T-helper 1 cell treated with Interleukin-12 subunit alpha and Interleukin-12 subunit beta and Interleukin-4 antibody, amounts not matched to agents 30 μg/mL and 1 μg/mL, for 36 hours (primary cell): ENCODE data around the gene CHMP1A.
"Not testable (repeated sequence)": the region's sequence is repeated elsewhere in the genome, so short reads cannot be mapped to it uniquely, and the experiment has no call there.

Experiments
- H3K27ac Mint-ChIP-seq: one replicate; pipeline ENCODE4 v1.8.0; 2021; ENCODE audit warnings: mild to moderate bottlenecking, mixed read lengths
- H3K27me3 Mint-ChIP-seq: one replicate; pipeline ENCODE4 v1.8.0; 2021; ENCODE audit warnings: low read depth, mixed read lengths
- H3K36me3 Mint-ChIP-seq: one replicate; pipeline ENCODE4 v1.8.0; 2021; ENCODE audit warnings: low read depth, mixed read lengths
- H3K4me1 Mint-ChIP-seq: one replicate; pipeline ENCODE4 v1.8.0; 2021; ENCODE audit warnings: low read depth, mixed read lengths
- H3K4me3 Mint-ChIP-seq: one replicate; pipeline ENCODE4 v1.8.0; 2021; ENCODE audit warnings: mild to moderate bottlenecking, moderate library complexity, mixed read lengths
- H3K9me3 Mint-ChIP-seq: one replicate; pipeline ENCODE4 v1.8.0; 2021; ENCODE audit warnings: mixed read lengths

CHMP1A gene

GRCh38 chr16:89657442-89658220 lies at the start of gene CHMP1A, which contains the start of gene SPATA33:
Gene CHMP1A (minus strand): TSS chr16:89657708. CDS start chr16:89657588, 120 bp downstream.
Gene SPATA33 (plus strand): TSS chr16:89657836. CDS start chr16:89657912, 76 bp downstream.
- Mint-ChIP-seq H3K4me3 (peak within 1 kb of the TSS; percentile 90), H3K9me3 (no peaks in the 10 kb centered on the region), H3K36me3 (peaks cover 27% of the 10 kb centered on the region), H3K27me3 (no peaks in the 10 kb centered on the region), H3K27ac (peak within 1 kb of the TSS; percentile 85), H3K4me1 (peaks cover 34% of the 10 kb centered on the region)

- H3K27ac Mint-ChIP-seq = no peak overlapping the region
- no peak overlapping the region for H3K4me3 Mint-ChIP-seq
- no peaks in the 10 kb centered on the region for H3K27me3 Mint-ChIP-seq
- peaks cover 4% of the 10 kb centered on the region for H3K4me1 Mint-ChIP-seq
- H3K9me3 Mint-ChIP-seq = no peaks in the 10 kb centered on the region
- H3K36me3 Mint-ChIP-seq = no peaks in the 10 kb centered on the region
Observed at GRCh38 chr16:89706518-89707260, 49.2 kb upstream of the CHMP1A start.

GRCh38 chr16:89705006-89705405 lies 47.5 kb upstream of the CHMP1A start:
- Mint-ChIP-seq H3K27ac (no peak overlapping the region), H3K27me3 (no peaks in the 10 kb centered on the region), H3K4me1 (peaks cover 9% of the 10 kb centered on the region)

GRCh38 chr16:89704281-89704680 lies 46.8 kb upstream of the CHMP1A start:
- H3K36me3 Mint-ChIP-seq = no peaks in the 10 kb centered on the region
- peaks cover 11% of the 10 kb centered on the region for H3K4me1 Mint-ChIP-seq
- H3K27ac Mint-ChIP-seq = no peak overlapping the region
- H3K9me3 Mint-ChIP-seq = no peaks in the 10 kb centered on the region
- no peak overlapping the region for H3K4me3 Mint-ChIP-seq
- H3K27me3 Mint-ChIP-seq = no peaks in the 10 kb centered on the region

More at GRCh38 chr16:89705006-89705405, 47.5 kb upstream of the CHMP1A start:
- no peak overlapping the region for H3K4me3 Mint-ChIP-seq
- no peaks in the 10 kb centered on the region for H3K9me3 Mint-ChIP-seq
- no peaks in the 10 kb centered on the region for H3K36me3 Mint-ChIP-seq

- peak within 1 kb of the TSS; percentile 79 for H3K4me3 Mint-ChIP-seq
Observed at GRCh38 chr16:89701425-89702406, 44.2 kb upstream of the CHMP1A start, which contains the start of gene SPATA2L. Gene SPATA2L (minus strand): TSS chr16:89701705. CDS start chr16:89701232, 473 bp downstream.

GRCh38 chr16:89700649-89701424 lies 43.3 kb upstream of the CHMP1A start:
- H3K36me3 Mint-ChIP-seq = no peaks in the 10 kb centered on the region
- H3K27me3 Mint-ChIP-seq = no peaks in the 10 kb centered on the region
- H3K4me1 Mint-ChIP-seq = peaks cover 9% of the 10 kb centered on the region
- peak overlapping the region; percentile 79 for H3K4me3 Mint-ChIP-seq
- no peaks in the 10 kb centered on the region for H3K9me3 Mint-ChIP-seq
- peak overlapping the region; percentile 59 for H3K27ac Mint-ChIP-seq

More at GRCh38 chr16:89701425-89702406, 44.2 kb upstream of the CHMP1A start, which contains the start of gene SPATA2L:
- Mint-ChIP-seq H3K9me3 (no peaks in the 10 kb centered on the region), H3K27me3 (no peaks in the 10 kb centered on the region), H3K36me3 (no peaks in the 10 kb centered on the region), H3K27ac (peak within 1 kb of the TSS; percentile 83), H3K4me1 (peaks cover 11% of the 10 kb centered on the region)

- H3K4me3 Mint-ChIP-seq = peak overlapping the region; percentile 56
- H3K4me1 Mint-ChIP-seq = peaks cover 8% of the 10 kb centered on the region
- H3K27ac Mint-ChIP-seq = peak overlapping the region; percentile 59
- no peaks in the 10 kb centered on the region for H3K36me3 Mint-ChIP-seq
- H3K27me3 Mint-ChIP-seq = no peaks in the 10 kb centered on the region
- no peaks in the 10 kb centered on the region for H3K9me3 Mint-ChIP-seq
Observed at GRCh38 chr16:89700100-89700648, 42.7 kb upstream of the CHMP1A start.

- not testable (repeated sequence) for H3K4me1 Mint-ChIP-seq, H3K27me3 Mint-ChIP-seq, H3K9me3 Mint-ChIP-seq, H3K36me3 Mint-ChIP-seq
- peak overlapping the region; percentile 56 for H3K4me3 Mint-ChIP-seq
- peak overlapping the region; percentile 59 for H3K27ac Mint-ChIP-seq
Observed at GRCh38 chr16:89699629-89700099, 42.2 kb upstream of the CHMP1A start.

GRCh38 chr16:89698717-89699116 lies 41.2 kb upstream of the CHMP1A start:
- H3K36me3 Mint-ChIP-seq, H3K9me3 Mint-ChIP-seq, H3K4me1 Mint-ChIP-seq, H3K27ac Mint-ChIP-seq, H3K4me3 Mint-ChIP-seq, H3K27me3 Mint-ChIP-seq: not testable (repeated sequence)

- no peak overlapping the region for H3K27ac Mint-ChIP-seq
- peaks cover 5% of the 10 kb centered on the region for H3K36me3 Mint-ChIP-seq
- no peaks in the 10 kb centered on the region for H3K27me3 Mint-ChIP-seq
- H3K9me3 Mint-ChIP-seq = no peaks in the 10 kb centered on the region
- H3K4me3 Mint-ChIP-seq = no peak overlapping the region
- peaks cover 8% of the 10 kb centered on the region for H3K4me1 Mint-ChIP-seq
Observed at GRCh38 chr16:89697616-89698331, 40.3 kb upstream of the CHMP1A start.

GRCh38 chr16:89697161-89697615 lies 39.7 kb upstream of the CHMP1A start:
- H3K27ac Mint-ChIP-seq = no peak overlapping the region
- no peaks in the 10 kb centered on the region for H3K9me3 Mint-ChIP-seq
- peaks cover 5% of the 10 kb centered on the region for H3K36me3 Mint-ChIP-seq
- H3K4me3 Mint-ChIP-seq = no peak overlapping the region
- H3K4me1 Mint-ChIP-seq = peaks cover 8% of the 10 kb centered on the region
- no peaks in the 10 kb centered on the region for H3K27me3 Mint-ChIP-seq

- Mint-ChIP-seq H3K27me3 (no peaks in the 10 kb centered on the region), H3K27ac (no peak overlapping the region), H3K36me3 (peaks cover 5% of the 10 kb centered on the region), H3K9me3 (no peaks in the 10 kb centered on the region), H3K4me1 (peaks cover 8% of the 10 kb centered on the region), H3K4me3 (no peak overlapping the region)
Observed at GRCh38 chr16:89696670-89697128, 39.2 kb upstream of the CHMP1A start.
